GM12873 (cell line): Measurements from ENCODE around the gene SELE.

Experiments used
- TF ChIP-seq, protein P1 (sequence below): IDR thresholded peaks from 2 replicates; pipeline ENCODE4 v1.5.1; 2012; ENCODE audit warnings: low read depth, mild to moderate bottlenecking, moderate library complexity, low read length, control low read depth; ENCODE audit not compliant: insufficient read depth; ENCODE audit errors: missing control alignments

The SELE gene

DNA sequence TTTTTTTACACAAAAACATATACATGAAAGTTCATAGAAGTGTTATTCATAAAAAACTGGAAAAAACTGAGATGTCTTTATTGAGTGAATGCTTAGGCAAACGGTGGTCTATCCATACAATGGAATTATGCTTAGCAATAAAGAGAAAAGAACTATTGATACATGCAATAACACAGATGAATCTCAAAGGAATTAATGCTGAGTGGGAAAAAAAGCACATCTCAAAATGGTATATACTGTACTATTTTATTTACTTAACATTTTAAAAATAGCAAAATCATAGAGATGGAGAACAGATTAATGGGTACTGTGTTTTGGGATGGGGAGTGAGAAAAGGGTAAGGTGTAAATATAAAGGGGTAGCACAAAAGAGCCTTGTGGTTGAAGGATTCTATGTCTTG, 31.0 kb upstream of the SELE start:
- TF ChIP-seq, protein P1, sequence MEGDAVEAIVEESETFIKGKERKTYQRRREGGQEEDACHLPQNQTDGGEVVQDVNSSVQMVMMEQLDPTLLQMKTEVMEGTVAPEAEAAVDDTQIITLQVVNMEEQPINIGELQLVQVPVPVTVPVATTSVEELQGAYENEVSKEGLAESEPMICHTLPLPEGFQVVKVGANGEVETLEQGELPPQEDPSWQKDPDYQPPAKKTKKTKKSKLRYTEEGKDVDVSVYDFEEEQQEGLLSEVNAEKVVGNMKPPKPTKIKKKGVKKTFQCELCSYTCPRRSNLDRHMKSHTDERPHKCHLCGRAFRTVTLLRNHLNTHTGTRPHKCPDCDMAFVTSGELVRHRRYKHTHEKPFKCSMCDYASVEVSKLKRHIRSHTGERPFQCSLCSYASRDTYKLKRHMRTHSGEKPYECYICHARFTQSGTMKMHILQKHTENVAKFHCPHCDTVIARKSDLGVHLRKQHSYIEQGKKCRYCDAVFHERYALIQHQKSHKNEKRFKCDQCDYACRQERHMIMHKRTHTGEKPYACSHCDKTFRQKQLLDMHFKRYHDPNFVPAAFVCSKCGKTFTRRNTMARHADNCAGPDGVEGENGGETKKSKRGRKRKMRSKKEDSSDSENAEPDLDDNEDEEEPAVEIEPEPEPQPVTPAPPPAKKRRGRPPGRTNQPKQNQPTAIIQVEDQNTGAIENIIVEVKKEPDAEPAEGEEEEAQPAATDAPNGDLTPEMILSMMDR, result no peak

DNA sequence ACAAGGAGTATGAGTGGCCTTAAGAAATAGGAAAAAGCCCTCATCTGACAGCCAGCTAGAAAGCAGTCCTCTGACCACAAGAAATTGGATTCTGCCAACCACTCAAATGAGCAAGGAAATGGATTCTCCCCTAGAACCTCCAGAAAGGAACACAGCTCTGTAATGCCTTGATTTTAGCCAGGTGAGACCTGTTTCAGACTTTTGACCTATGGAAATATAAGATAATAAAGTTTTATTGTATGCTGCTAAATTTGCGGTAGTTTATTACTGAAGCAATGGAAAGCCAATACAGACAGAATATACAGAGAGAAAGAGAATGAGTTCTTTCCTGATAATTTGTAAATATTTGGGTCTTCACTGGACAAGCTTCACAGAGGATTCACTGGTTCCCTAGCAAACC, 28.8 kb upstream of the SELE start:
- TF ChIP-seq, protein P1, result no peak

DNA sequence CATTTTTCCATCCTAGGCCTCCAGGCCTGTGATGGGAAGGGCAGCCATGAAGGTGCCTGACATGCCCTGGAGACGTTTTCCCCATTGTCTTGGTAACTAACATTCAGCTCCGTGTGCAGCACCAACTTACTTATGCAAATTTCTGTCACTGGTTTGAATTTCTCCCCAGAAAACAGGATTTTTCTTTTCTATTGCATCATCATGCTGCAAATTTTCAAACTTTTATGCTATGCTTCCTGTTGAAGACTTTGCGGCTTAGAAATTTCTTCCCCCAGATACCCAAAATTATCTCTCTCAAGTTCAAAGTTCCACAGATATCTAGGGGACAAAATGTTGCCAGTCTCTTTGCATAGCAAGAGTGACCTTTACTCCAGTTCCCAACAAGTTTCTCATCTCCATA, 25.2 kb upstream of the SELE start:
- TF ChIP-seq, protein P1, result no peak

DNA sequence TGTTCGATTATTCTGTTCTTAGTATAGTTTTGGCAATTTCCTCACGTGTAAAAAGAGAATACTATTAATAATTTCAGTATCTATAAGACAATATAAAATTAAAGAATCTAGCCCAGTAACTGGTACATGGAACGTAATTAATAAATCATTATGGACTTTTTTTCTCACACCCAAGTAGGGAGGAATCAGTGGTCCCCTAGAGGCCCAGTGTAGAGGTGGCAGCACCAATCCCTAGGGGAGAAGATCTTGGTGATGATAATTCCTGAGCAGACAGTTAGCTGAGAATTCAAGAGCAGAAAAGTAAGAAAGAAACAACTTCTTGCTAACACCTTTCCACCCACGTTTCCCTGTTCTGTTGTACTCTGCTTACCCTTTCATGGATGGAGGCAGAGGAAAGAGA, 19.7 kb upstream of the SELE start:
- TF ChIP-seq, protein P1, result peak; percentile 1

DNA sequence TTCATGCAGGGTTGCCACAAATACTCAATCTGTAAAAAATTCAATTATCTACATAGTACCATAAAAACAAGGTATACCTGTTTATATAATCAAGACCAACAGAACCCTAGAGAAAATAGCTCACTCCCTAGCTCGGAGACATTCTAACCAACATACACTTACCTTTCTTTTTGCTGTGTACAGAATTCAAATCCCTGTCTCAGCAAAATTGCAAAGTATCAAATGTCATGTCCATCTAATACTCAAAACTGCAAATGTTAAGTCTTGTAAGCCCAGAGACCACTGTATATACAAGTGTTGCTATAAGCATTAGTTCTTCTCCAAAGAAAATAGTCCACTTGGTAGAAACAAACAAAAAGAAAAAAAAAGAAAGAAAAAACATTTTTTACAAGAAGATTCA, 16.2 kb upstream of the SELE start:
- TF ChIP-seq, protein P1, result no peak

DNA sequence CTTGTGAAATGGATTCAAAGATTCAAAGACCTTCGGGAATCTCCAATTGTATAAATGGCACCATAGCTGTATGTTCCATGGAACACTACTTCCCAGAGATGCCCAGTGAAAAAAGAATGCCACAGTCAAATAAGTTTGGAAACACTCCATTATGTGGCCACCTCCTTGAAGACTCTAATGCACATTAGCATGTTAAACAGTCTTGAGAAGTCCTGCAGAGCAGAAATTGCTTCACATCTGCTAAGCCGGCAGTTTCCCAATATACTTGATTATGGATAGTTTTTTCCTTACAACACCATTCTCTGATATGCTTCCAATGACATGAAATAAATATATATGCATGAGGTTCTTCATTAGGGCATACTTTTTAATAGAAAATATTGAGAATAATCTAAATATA, 12.7 kb upstream of the SELE start:
- TF ChIP-seq, protein P1, result no peak

DNA sequence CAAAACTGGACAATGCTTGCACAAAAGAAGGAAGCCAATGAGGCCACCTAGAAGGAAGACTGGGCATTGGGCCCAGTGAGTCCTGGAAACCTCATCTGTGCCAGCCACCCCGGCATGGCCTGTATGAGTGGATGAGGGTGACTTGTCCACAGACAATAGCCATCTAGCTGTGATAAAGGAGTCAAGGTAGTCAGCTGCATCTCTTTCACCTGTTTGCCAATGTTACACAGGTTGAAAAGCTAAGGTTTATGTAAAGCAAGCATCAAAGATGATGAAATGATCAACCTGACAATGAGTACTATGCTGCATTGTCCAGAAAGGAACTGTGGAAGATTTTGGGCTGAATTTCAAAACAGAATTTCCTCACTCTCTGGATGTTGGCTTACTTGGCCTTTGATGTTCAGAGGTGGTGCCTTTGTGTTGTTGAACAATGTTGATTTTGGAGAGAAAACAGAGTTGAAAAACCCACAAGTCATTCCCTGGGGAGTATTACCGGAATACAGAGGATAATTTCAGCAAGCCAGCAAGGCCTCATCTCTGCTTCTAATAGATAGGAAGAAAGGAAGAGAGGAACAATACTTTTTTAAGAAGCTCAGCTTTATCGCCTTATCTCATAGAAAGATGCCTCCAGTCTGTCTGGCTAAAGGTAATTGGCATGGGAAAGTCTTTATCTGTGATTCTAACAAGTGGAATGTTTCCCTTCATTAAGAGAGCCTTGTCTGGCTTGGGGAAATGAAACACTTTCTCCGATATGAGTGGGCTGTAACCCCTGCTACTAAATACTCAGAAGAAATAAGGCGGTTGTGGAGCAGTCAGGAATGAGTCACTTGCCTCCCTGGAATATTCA, 11.4 kb upstream of the SELE start:
- TF ChIP-seq, protein P1, result no peak
